Fibroblast of lung (primary cell): ENCODE measurements around the gene SYT14. TPM values are rescaled to one million over a fixed set of nuclear protein-coding genes. Genes with fewer than 3 reads are reported as not detected.
"Not testable (repeated sequence)": the region's sequence is repeated elsewhere in the genome, so short reads cannot be mapped to it uniquely, and the experiment has no call there.

Source experiments
- DNase-seq, 2 donors: peaks; one replicate each; pipeline versions ENCODE4 v3.0.0 to v3.0.0-alpha.2; 2010; ENCODE audit warnings: low read depth in 2 of 2
- H2AFZ ChIP-seq: 2 replicates; pipeline ENCODE4 v1.5.1; 2012; ENCODE audit warnings: low read length, control low read depth, inconsistent platforms
- H3K27ac ChIP-seq: 2 replicates; pipeline ENCODE4 v1.5.1; 2011; ENCODE audit warnings: low read length, control low read depth; ENCODE audit not compliant: insufficient read depth
- H3K27me3 ChIP-seq: 2 replicates; pipeline ENCODE4 v1.5.1; 2011; ENCODE audit warnings: mild to moderate bottlenecking, low read length; ENCODE audit not compliant: control insufficient read depth, insufficient read depth
- H3K36me3 ChIP-seq: 2 replicates; pipeline ENCODE4 v1.5.1; 2011; ENCODE audit warnings: low read length; ENCODE audit not compliant: control insufficient read depth, insufficient read depth
- H3K4me1 ChIP-seq: 2 replicates; pipeline ENCODE4 v1.5.1; 2011; ENCODE audit warnings: low read length; ENCODE audit not compliant: control insufficient read depth, insufficient read depth; ENCODE audit errors: extremely low read depth
- H3K4me2 ChIP-seq: 2 replicates; pipeline ENCODE4 v1.5.1; 2011; ENCODE audit warnings: low read length, control low read depth; ENCODE audit not compliant: insufficient read depth; ENCODE audit errors: extremely low read depth
- H3K4me3 ChIP-seq, 4 experiments: fragments of 200-600 bp in 1 of 4; sonication (generic) in 1 of 4; replicated peaks in 1 of 4; 2 replicates each; pipeline ENCODE4 v1.5.1; 2011 to 2016; ENCODE audit warnings: low read length in 4 of 4, low read depth in 3 of 4, mild to moderate bottlenecking in 3 of 4, control low read depth in 2 of 4, inconsistent platforms in 1 of 4, mixed read lengths in 1 of 4; ENCODE audit not compliant: insufficient read depth in 1 of 4; ENCODE audit errors: control extremely low read depth in 1 of 4
- H3K79me2 ChIP-seq: 2 replicates; pipeline ENCODE4 v1.5.1; 2012; ENCODE audit warnings: mild to moderate bottlenecking, low read length, inconsistent platforms; ENCODE audit not compliant: control insufficient read depth, insufficient read depth
- H3K9ac ChIP-seq: 2 replicates; pipeline ENCODE4 v1.5.1; 2011; ENCODE audit warnings: mild to moderate bottlenecking, low read length, control low read depth; ENCODE audit not compliant: insufficient read depth
- H3K9me3 ChIP-seq: 2 replicates; pipeline ENCODE4 v1.5.1; 2012; ENCODE audit warnings: low read depth, low read length; ENCODE audit not compliant: control insufficient read depth, insufficient read depth
- H4K20me1 ChIP-seq: 2 replicates; pipeline ENCODE4 v1.5.1; 2011; ENCODE audit warnings: low read length; ENCODE audit not compliant: control insufficient read depth, insufficient read depth; ENCODE audit errors: extremely low read depth
- CTCF ChIP-seq, 2 donors: IDR thresholded peaks in 1 of 2; conservative IDR thresholded peaks in 1 of 2; 1 replicate in 1 of 2; 2 replicates in 1 of 2; pipeline ENCODE4 v1.5.1; 2011 to 2012; ENCODE audit warnings: low read length in 2 of 2, control low read depth in 1 of 2, inconsistent platforms in 1 of 2, low read depth in 1 of 2, mild to moderate bottlenecking in 1 of 2
- EZH2 ChIP-seq: IDR thresholded peaks from 2 replicates; pipeline ENCODE4 v1.5.1; 2012; ENCODE audit warnings: low read length, control low read depth, mild to moderate bottlenecking; ENCODE audit errors: missing control alignments
- polyA plus RNA-seq, 2 donors: library from polyadenylated mRNA; depleted of rRNA in 1 of 2; stranded (reverse) in 1 of 2; unstranded in 1 of 2; fragments of >200 nt; gene quantifications; 2 replicates each; pipeline ENCODE4 v1.2.1, GENCODE V29; 2011 to 2012; ENCODE audit warnings: missing spikeins in 1 of 2
- total RNA-seq: library from RNA; depleted of rRNA; stranded (reverse); fragments of >200 nt; gene quantifications from 2 replicates; pipeline ENCODE4 v1.2.1, GENCODE V29; 2014

SYT14 gene
- total and polyA plus RNA-seq, 2 donors (not counting 1 experiment from before 2014, with no cell fraction given), result 0.84 to 0.99 TPM

GRCh38 chr1:210099921-210100320, 161.9 kb downstream of the SYT14 start:
- Histone ChIP-seq H3K9me3 (no peaks in the 10 kb centered on the region), H3K4me1 (no peaks in the 10 kb centered on the region), H4K20me1 (no peaks in the 10 kb centered on the region), H2AFZ (no peak overlapping the region), H3K36me3 (no peaks in the 10 kb centered on the region), H3K9ac (no peak overlapping the region), H3K27me3 (no peaks in the 10 kb centered on the region), H3K4me3 (no peak overlapping the region), H3K4me2 (no peak overlapping the region), H3K79me2 (no peaks in the 10 kb centered on the region), H3K27ac (no peak overlapping the region)
- no peak for DNase-seq
- no peak for TF ChIP-seq CTCF (conservative IDR thresholded peaks at IDR 0.05 in 1 of 2, IDR thresholded peaks at IDR 0.05 in 1 of 2; ENCODE audit: low read depth in 1 of 2, low read length in 2 of 2)

GRCh38 chr1:210104103-210104502, 166.1 kb downstream of the SYT14 start:
- DNase-seq, result no peak
- TF ChIP-seq EZH2 (no peak), CTCF (conservative IDR thresholded peaks at IDR 0.05 in 1 of 2, IDR thresholded peaks at IDR 0.05 in 1 of 2; ENCODE audit: low read depth in 1 of 2, low read length in 2 of 2) (no peak)
- no peaks in the 10 kb centered on the region for H4K20me1 ChIP-seq
- no peak overlapping the region for H2AFZ ChIP-seq
- no peaks in the 10 kb centered on the region for H3K79me2 ChIP-seq
- no peaks in the 10 kb centered on the region for H3K4me1 ChIP-seq
- H3K27me3 ChIP-seq, result no peaks in the 10 kb centered on the region
- no peak overlapping the region for H3K27ac ChIP-seq
- no peak overlapping the region for H3K9ac ChIP-seq
- H3K4me3 ChIP-seq, result no peak overlapping the region
- H3K36me3 ChIP-seq, result no peaks in the 10 kb centered on the region
- H3K9me3 ChIP-seq, result no peaks in the 10 kb centered on the region
- H3K4me2 ChIP-seq, result no peak overlapping the region

- H4K20me1 ChIP-seq, H3K4me1 ChIP-seq, H3K9me3 ChIP-seq, DNase-seq, H3K27me3 ChIP-seq, H3K79me2 ChIP-seq, H3K4me2 ChIP-seq, H3K27ac ChIP-seq, H3K4me3 ChIP-seq, H2AFZ ChIP-seq, H3K9ac ChIP-seq, H3K36me3 ChIP-seq: not testable (repeated sequence)
Measured at GRCh38 chr1:210112906-210113305, 174.9 kb downstream of the SYT14 start.

- Histone ChIP-seq H3K36me3 (no peaks in the 10 kb centered on the region), H3K79me2 (no peaks in the 10 kb centered on the region), H3K4me3 (no peak overlapping the region), H2AFZ (no peak overlapping the region), H3K27me3 (no peaks in the 10 kb centered on the region), H3K27ac (no peak overlapping the region), H3K4me1 (no peaks in the 10 kb centered on the region), H3K9ac (no peak overlapping the region), H3K4me2 (no peak overlapping the region), H3K9me3 (no peaks in the 10 kb centered on the region), H4K20me1 (no peaks in the 10 kb centered on the region)
- DNase-seq, result no peak
- no peak for TF ChIP-seq EZH2
- no peak for TF ChIP-seq CTCF (conservative IDR thresholded peaks at IDR 0.05 in 1 of 2, IDR thresholded peaks at IDR 0.05 in 1 of 2; ENCODE audit: low read depth in 1 of 2, low read length in 2 of 2)
Measured at GRCh38 chr1:210117198-210117597, 179.2 kb downstream of the SYT14 start.
